HEK293T (cell line): Measurements from ENCODE around the gene CLDN2.
A peak's percentile ranks its signal among the peaks of the same experiment; 100 is the strongest.

Experiments used
- CTCF ChIA-PET: fragments of 350-600 bp; formaldehyde crosslinking; extraction: SDS; loops from one replicate; lab custom pipeline; 2021; ENCODE audit warnings: antibody characterized with exemption, inconsistent platforms; lab: Yijun Ruan, JAX
- POLR2A ChIA-PET: fragments of 350-600 bp; formaldehyde crosslinking; extraction: SDS; loops from one replicate; lab custom pipeline; 2020; ENCODE audit warnings: antibody characterized with exemption, inconsistent platforms; lab: Yijun Ruan, JAX
- DNase-seq: peaks from one replicate; pipeline ENCODE4 v3.0.0; 2012; ENCODE audit warnings: mixed read lengths; ENCODE audit errors: extremely low spot score
- ARNT ChIP-seq: fragments of 450-650 bp; IDR thresholded peaks from 2 replicates; pipeline ENCODE4 v1.6.1; 2017; ENCODE audit warnings: mild to moderate bottlenecking
- BHLHE40 ChIP-seq: fragments of 450-650 bp; IDR thresholded peaks from 2 replicates; pipeline ENCODE4 v1.6.1; 2016; ENCODE audit warnings: mild to moderate bottlenecking, moderate library complexity, borderline replicate concordance
- CTBP1 ChIP-seq: fragments of 450-650 bp; IDR thresholded peaks from 2 replicates; pipeline ENCODE4 v1.6.1; 2016; ENCODE audit warnings: borderline replicate concordance
- ELF4 ChIP-seq: fragments of 450-650 bp; IDR thresholded peaks from 2 replicates; pipeline ENCODE4 v1.6.1; 2017; ENCODE audit warnings: antibody characterized with exemption
- FOXA1 ChIP-seq: fragments of 450-650 bp; IDR thresholded peaks from 2 replicates; pipeline ENCODE4 v1.6.1; 2016; ENCODE audit warnings: mild to moderate bottlenecking
- FOXK2 ChIP-seq: fragments of 450-650 bp; IDR thresholded peaks from 2 replicates; pipeline ENCODE4 v1.6.1; 2016; ENCODE audit warnings: mild to moderate bottlenecking
- FOXM1 ChIP-seq: fragments of 450-650 bp; IDR thresholded peaks from 2 replicates; pipeline ENCODE4 v1.6.1; 2017; ENCODE audit warnings: mild to moderate bottlenecking, borderline replicate concordance
- HDGF ChIP-seq: fragments of 450-650 bp; IDR thresholded peaks from 2 replicates; pipeline ENCODE4 v1.6.1; 2017; ENCODE audit warnings: antibody characterized with exemption, borderline replicate concordance
- L3MBTL2 ChIP-seq: fragments of 450-650 bp; conservative IDR thresholded peaks from 2 replicates; pipeline ENCODE4 v1.6.1; 2016; ENCODE audit warnings: mild to moderate bottlenecking
- LEF1 ChIP-seq: fragments of 450-650 bp; IDR thresholded peaks from 2 replicates; pipeline ENCODE4 v1.6.1; 2017; ENCODE audit warnings: mild to moderate bottlenecking, borderline replicate concordance
- NFRKB ChIP-seq: fragments of 450-650 bp; IDR thresholded peaks from 2 replicates; pipeline ENCODE4 v1.6.1; 2016; ENCODE audit warnings: mild to moderate bottlenecking, moderate library complexity
- PKNOX1 ChIP-seq: fragments of 450-650 bp; IDR thresholded peaks from 2 replicates; pipeline ENCODE4 v1.6.1; 2016
- SP1 ChIP-seq: fragments of 450-650 bp; IDR thresholded peaks from 2 replicates; pipeline ENCODE4 v1.6.1; 2017
- SUZ12 ChIP-seq: fragments of 450-650 bp; IDR thresholded peaks from 2 replicates; pipeline ENCODE4 v1.6.1; 2016; ENCODE audit warnings: mild to moderate bottlenecking
- TARDBP ChIP-seq: fragments of 450-650 bp; IDR thresholded peaks from 2 replicates; pipeline ENCODE4 v1.6.1; 2016
- ZNF384 ChIP-seq: fragments of 450-650 bp; IDR thresholded peaks from 2 replicates; pipeline ENCODE4 v1.6.1; 2016

The CLDN2 gene

GRCh38 chrX:106950381-106950780 is 30.2 kb downstream of the CLDN2 start:
- TF ChIP-seq ZNF384 (no peak), L3MBTL2 (no peak), NFRKB (no peak)
- POLR2A ChIA-PET = no interaction called here
- CTCF ChIA-PET = no interaction called here

GRCh38 chrX:106951230-106951629 is 31.0 kb downstream of the CLDN2 start:
- DNase-seq = no peak
- ChIA-PET POLR2A (no interaction called here), CTCF (no interaction called here)
- TF ChIP-seq FOXK2 (no peak), BHLHE40 (no peak), NFRKB (no peak), FOXA1 (no peak), ELF4 (no peak), CTBP1 (no peak)

More at GRCh38 chrX:106950381-106950780, 30.2 kb downstream of the CLDN2 start:
- DNase-seq = no peak

DNA sequence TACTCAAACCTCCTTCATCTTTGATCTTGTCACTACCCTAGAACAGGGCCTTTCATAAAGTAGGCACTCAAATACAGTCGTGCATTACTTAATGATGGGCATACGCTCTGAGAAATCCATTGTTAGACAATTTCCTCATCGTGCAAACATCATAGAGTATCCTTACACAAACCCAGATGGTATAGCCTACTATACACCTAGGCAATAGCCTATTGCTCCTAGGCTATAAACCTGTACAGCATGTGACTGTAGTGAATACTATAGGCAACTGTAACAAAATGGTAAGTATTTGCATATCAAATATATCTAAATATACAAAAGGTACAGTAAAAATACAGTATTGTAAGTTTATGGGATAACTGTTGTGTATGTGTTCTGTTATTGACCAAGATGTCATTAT is 31.9 kb downstream of the CLDN2 start:
- ChIA-PET CTCF (interaction anchor here (1.1 kb wide), 2 partner anchors 51 to 57 kb away, joined by 3 read pairs; no protein-coding TSS in a partner anchor), POLR2A (no interaction called here)
- DNase-seq = no peak
- TF ChIP-seq CTBP1 = no peak
- no peak for TF ChIP-seq ZNF384
- TF ChIP-seq HDGF = no peak
- TF ChIP-seq FOXK2 = no peak
- no peak for TF ChIP-seq L3MBTL2
- no peak for TF ChIP-seq FOXM1
- no peak for TF ChIP-seq SP1
- no peak for TF ChIP-seq ARNT
- TF ChIP-seq PKNOX1 = no peak
- TF ChIP-seq TARDBP = no peak
- no peak for TF ChIP-seq SUZ12
- TF ChIP-seq FOXA1 = no peak
- no peak for TF ChIP-seq ELF4
- TF ChIP-seq NFRKB = no peak

DNA sequence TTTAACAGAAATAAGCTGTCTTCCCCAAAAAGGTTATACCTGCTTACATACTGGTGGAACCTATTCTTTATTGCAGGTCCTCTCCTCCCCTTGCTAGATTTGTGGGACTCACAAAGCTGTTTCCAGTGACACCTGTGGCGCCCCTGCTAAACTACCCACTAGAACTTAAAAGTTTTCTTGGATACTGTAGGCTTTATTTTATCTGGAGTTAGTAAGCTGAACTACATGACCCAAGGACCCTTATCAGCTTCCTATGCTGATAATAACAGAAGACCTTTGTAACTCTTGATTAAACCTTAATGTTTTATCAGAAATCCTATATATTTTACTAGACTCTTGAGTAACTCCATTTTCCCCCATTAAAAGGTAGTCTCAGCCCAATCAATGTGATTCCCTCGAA is 32.3 kb downstream of the CLDN2 start:
- CTCF ChIA-PET = interaction anchor here (1.1 kb wide), 2 partner anchors 51 to 58 kb away, joined by 3 read pairs; no protein-coding TSS in a partner anchor
- POLR2A ChIA-PET = no interaction called here

DNA sequence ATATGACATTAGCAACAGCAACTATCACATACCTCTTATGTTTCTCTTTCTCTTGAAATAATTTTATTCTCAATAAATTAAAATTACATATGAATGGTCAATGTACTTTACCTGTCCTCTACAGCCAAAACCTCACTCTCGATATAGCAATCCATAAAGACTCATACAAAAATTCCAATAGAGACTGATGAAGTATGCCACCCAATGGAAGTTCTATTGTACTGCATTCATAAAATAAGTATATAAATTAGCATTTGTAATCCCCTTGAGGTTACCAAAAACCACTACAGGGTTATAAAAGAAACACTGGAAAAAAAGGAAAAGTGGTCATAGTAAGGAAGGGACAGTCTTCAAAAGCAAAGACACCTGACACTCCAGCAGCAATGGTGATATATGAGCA is 32.8 kb downstream of the CLDN2 start:
- ChIA-PET POLR2A (no interaction called here), CTCF (interaction anchor here (1.1 kb wide), 1 partner anchor 52 kb away, joined by 3 read pairs; no protein-coding TSS in a partner anchor)
- TF ChIP-seq BHLHE40 (no peak), FOXK2 (no peak), ZNF384 (no peak), SP1 (no peak), SUZ12 (no peak), NFRKB (no peak), FOXM1 (no peak), ARNT (no peak), HDGF (no peak), TARDBP (no peak), LEF1 (no peak), ELF4 (no peak), PKNOX1 (no peak), L3MBTL2 (no peak), FOXA1 (no peak)
- DNase-seq = peak; percentile 23

More for the DNA sequence above, 32.3 kb downstream of the CLDN2 start:
- TF ChIP-seq ARNT (no peak), FOXA1 (no peak), PKNOX1 (no peak), NFRKB (no peak), HDGF (no peak), BHLHE40 (no peak), LEF1 (no peak), SP1 (no peak), L3MBTL2 (no peak), ELF4 (no peak), TARDBP (no peak), FOXM1 (no peak), FOXK2 (no peak), SUZ12 (no peak), ZNF384 (no peak), CTBP1 (no peak)
- DNase-seq = no peak

DNA sequence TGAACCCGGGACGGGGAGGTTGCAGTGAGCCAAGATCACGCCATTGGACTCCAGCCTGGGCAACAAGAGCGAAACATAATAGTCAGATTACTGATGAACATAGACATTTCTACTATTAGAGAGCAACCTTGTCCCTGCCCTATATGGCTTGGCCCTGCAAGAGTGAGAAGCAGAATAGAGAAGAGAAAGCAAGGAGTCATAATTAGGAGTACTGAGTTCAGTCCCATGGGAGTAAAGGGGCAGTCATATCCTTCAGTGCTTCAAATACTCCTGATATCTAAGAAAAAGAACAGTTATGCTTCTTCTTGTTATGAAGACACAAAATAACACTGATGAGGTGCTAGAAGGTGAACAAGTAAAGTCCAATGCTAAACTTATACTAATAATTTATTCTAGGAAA is 33.8 kb downstream of the CLDN2 start:
- CTCF ChIA-PET = interaction anchor here (0.6 kb wide), 1 partner anchor 919 kb away, joined by 4 read pairs; no protein-coding TSS in a partner anchor
- TF ChIP-seq CTBP1 (no peak), LEF1 (no peak), NFRKB (no peak), L3MBTL2 (no peak), FOXK2 (no peak), TARDBP (no peak)
- no peak for DNase-seq
- POLR2A ChIA-PET = no interaction called here

- no peak for DNase-seq
- CTCF ChIA-PET = no interaction called here
- POLR2A ChIA-PET = no interaction called here
- TF ChIP-seq LEF1 = no peak
- TF ChIP-seq CTBP1 = no peak
Observed at GRCh38 chrX:106955004-106955772, 35.0 kb downstream of the CLDN2 start.
